DOHH2 (cell line): ENCODE results near the gene FAM81A.

ENCODE experiments used
- H3F3A ChIP-seq: fragments of 200-600 bp; sonication (generic), shearing (Covaris generic); 2 replicates; pipeline ENCODE4 v1.6.0; 2016; ENCODE audit warnings: antibody characterized with exemption, mild to moderate bottlenecking; ENCODE audit not compliant: control insufficient read depth, insufficient read depth
- H3K27ac ChIP-seq: fragments of 200-600 bp; sonication (generic); 2 replicates; pipeline ENCODE4 v1.5.1; 2014; ENCODE audit warnings: low read depth, mild to moderate bottlenecking, low read length, moderate library complexity
- H3K27me3 ChIP-seq: fragments of 200-600 bp; sonication (generic); 2 replicates; pipeline ENCODE4 v1.6.1; 2014; ENCODE audit warnings: mild to moderate bottlenecking, low read length, mixed read lengths; ENCODE audit not compliant: control insufficient read depth
- H3K36me3 ChIP-seq: fragments of 200-600 bp; sonication (generic); 2 replicates; pipeline ENCODE4 v1.6.1; 2014; ENCODE audit warnings: mild to moderate bottlenecking, low read length, moderate library complexity, mixed read lengths; ENCODE audit not compliant: control insufficient read depth
- H3K4me1 ChIP-seq: fragments of 200-600 bp; sonication (generic); 2 replicates; pipeline ENCODE4 v1.6.1; 2014; ENCODE audit warnings: mild to moderate bottlenecking, low read length, mixed read lengths; ENCODE audit not compliant: control insufficient read depth
- H3K4me2 ChIP-seq: fragments of 200-600 bp; sonication (generic); 2 replicates; pipeline ENCODE4 v1.6.0; 2014; ENCODE audit warnings: mild to moderate bottlenecking, low read length, moderate library complexity
- H3K4me3 ChIP-seq: fragments of 200-600 bp; sonication (generic); 2 replicates; pipeline ENCODE4 v1.5.1; 2014; ENCODE audit warnings: mild to moderate bottlenecking, low read length, mixed read lengths
- H3K79me2 ChIP-seq: fragments of 200-600 bp; sonication (generic); 2 replicates; pipeline ENCODE4 v1.6.1; 2014; ENCODE audit warnings: mild to moderate bottlenecking, low read length, mixed read lengths; ENCODE audit not compliant: control insufficient read depth
- H3K9me2 ChIP-seq: fragments of 200-600 bp; sonication (generic); replicated peaks from 2 replicates; pipeline ENCODE4 v1.6.1; 2014; ENCODE audit warnings: mild to moderate bottlenecking, low read length, mixed read lengths; ENCODE audit not compliant: control insufficient read depth
- H3K9me3 ChIP-seq: fragments of 200-600 bp; sonication (generic); 2 replicates; pipeline ENCODE4 v1.6.1; 2014; ENCODE audit warnings: antibody characterized with exemption, low read length, mixed read lengths; ENCODE audit not compliant: control insufficient read depth, insufficient read depth
- H4K20me1 ChIP-seq: fragments of 200-600 bp; sonication (generic); 2 replicates; pipeline ENCODE4 v1.6.0; 2014; ENCODE audit warnings: low read depth, mild to moderate bottlenecking, antibody characterized with exemption, low read length, moderate library complexity; ENCODE audit not compliant: control insufficient read depth, insufficient read depth
- EZH2phosphoT487 ChIP-seq: fragments of 200-600 bp; sonication (generic); IDR thresholded peaks from 2 replicates; pipeline ENCODE4 v1.6.1; 2017; ENCODE audit warnings: borderline replicate concordance, mild to moderate bottlenecking, antibody characterized with exemption, low read length, moderate library complexity, mixed read lengths
- TF ChIP-seq, protein P1 (sequence below): fragments of 200-600 bp; sonication (generic); IDR thresholded peaks from one replicate; pipeline ENCODE4 v1.5.1; 2014; ENCODE audit warnings: antibody characterized with exemption, mild to moderate bottlenecking, low read depth, low read length; ENCODE audit not compliant: poor library complexity, severe bottlenecking

Gene FAM81A

DNA sequence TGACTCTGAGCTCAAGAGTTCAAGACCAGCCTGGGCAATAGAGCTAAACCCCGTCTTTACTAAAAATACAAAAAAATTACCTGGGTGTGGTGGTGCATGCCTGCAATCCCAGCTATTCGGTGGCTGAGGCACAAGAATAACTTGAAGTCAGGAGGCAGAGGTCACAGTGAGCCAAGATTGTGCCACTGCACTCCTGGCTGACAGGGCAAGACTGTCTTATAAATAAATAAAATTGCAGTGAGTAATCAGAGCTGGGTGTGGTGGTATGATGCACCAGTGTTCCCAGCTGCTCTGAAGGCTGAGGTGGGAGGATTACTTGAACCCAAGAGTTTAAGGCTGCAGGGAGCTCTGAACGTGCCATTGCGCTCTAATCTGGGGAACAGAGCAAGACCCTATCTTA, 117.7 kb downstream of the FAM81A start:
- no peak for TF ChIP-seq EZH2phosphoT487
- TF ChIP-seq, protein P1, sequence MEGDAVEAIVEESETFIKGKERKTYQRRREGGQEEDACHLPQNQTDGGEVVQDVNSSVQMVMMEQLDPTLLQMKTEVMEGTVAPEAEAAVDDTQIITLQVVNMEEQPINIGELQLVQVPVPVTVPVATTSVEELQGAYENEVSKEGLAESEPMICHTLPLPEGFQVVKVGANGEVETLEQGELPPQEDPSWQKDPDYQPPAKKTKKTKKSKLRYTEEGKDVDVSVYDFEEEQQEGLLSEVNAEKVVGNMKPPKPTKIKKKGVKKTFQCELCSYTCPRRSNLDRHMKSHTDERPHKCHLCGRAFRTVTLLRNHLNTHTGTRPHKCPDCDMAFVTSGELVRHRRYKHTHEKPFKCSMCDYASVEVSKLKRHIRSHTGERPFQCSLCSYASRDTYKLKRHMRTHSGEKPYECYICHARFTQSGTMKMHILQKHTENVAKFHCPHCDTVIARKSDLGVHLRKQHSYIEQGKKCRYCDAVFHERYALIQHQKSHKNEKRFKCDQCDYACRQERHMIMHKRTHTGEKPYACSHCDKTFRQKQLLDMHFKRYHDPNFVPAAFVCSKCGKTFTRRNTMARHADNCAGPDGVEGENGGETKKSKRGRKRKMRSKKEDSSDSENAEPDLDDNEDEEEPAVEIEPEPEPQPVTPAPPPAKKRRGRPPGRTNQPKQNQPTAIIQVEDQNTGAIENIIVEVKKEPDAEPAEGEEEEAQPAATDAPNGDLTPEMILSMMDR: no peak
- H3K4me3 ChIP-seq: no peak overlapping the region
- no peaks in the 10 kb centered on the region for H3F3A ChIP-seq
- no peak overlapping the region for H3K4me2 ChIP-seq
- peaks cover 13% of the 10 kb centered on the region for H3K4me1 ChIP-seq
- H3K36me3 ChIP-seq: no peaks in the 10 kb centered on the region
- H3K27ac ChIP-seq: no peak overlapping the region
- no peaks in the 10 kb centered on the region for H3K9me3 ChIP-seq
- no peaks in the 10 kb centered on the region for H4K20me1 ChIP-seq
- H3K27me3 ChIP-seq: no peaks in the 10 kb centered on the region
- H3K79me2 ChIP-seq: no peaks in the 10 kb centered on the region
- no peaks in the 10 kb centered on the region for H3K9me2 ChIP-seq

DNA sequence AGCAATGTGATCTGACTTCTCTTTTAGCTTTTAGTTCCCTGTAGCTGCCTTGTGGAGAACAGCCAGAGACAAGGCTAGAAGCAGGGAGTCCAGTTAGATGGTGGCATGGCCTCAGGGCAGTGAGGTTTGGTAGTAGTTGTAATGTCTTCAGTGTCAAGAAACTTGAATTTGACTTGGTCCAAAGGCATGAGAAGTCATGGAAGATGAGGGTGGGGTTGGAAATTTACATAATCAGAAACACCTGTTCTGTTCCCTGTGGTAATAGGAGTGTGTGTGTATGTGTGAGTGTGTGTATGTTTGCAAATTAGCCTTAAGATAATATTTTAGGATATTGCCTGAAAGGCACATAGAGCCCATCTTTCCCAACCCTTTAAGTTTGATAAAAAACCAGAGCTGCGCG, 118.4 kb downstream of the FAM81A start:
- H3K27me3 ChIP-seq: no peaks in the 10 kb centered on the region
- H3K4me3 ChIP-seq: no peak overlapping the region
- no peak overlapping the region for H3K4me2 ChIP-seq
- no peak overlapping the region for H3K27ac ChIP-seq
- H3K9me2 ChIP-seq: no peaks in the 10 kb centered on the region
- no peaks in the 10 kb centered on the region for H3F3A ChIP-seq
- TF ChIP-seq EZH2phosphoT487: no peak
- TF ChIP-seq, protein P1: no peak
- no peaks in the 10 kb centered on the region for H4K20me1 ChIP-seq
- no peaks in the 10 kb centered on the region for H3K79me2 ChIP-seq
- no peaks in the 10 kb centered on the region for H3K9me3 ChIP-seq
- no peaks in the 10 kb centered on the region for H3K36me3 ChIP-seq
- peaks cover 13% of the 10 kb centered on the region for H3K4me1 ChIP-seq

- Histone ChIP-seq H3K4me3 (no peak overlapping the region), H4K20me1 (no peaks in the 10 kb centered on the region), H3K27ac (no peak overlapping the region), H3K4me1 (peaks cover 13% of the 10 kb centered on the region), H3K9me2 (no peaks in the 10 kb centered on the region), H3K9me3 (no peaks in the 10 kb centered on the region), H3K4me2 (no peak overlapping the region), H3K79me2 (no peaks in the 10 kb centered on the region), H3F3A (no peaks in the 10 kb centered on the region), H3K36me3 (no peaks in the 10 kb centered on the region), H3K27me3 (no peaks in the 10 kb centered on the region)
- TF ChIP-seq, protein P1: no peak
- no peak for TF ChIP-seq EZH2phosphoT487
These were observed 119.6 kb downstream of the FAM81A start for GRCh38 chr15:59557581-59557980.

GRCh38 chr15:59558851-59559250, 120.9 kb downstream of the FAM81A start:
- TF ChIP-seq, protein P1: no peak
- no peak for TF ChIP-seq EZH2phosphoT487
- H3K4me1 ChIP-seq: peaks cover 13% of the 10 kb centered on the region

More at GRCh38 chr15:59558851-59559250, 120.9 kb downstream of the FAM81A start:
- no peaks in the 10 kb centered on the region for H3K36me3 ChIP-seq
- H3F3A ChIP-seq: no peaks in the 10 kb centered on the region
- H3K27me3 ChIP-seq: peaks cover 2% of the 10 kb centered on the region; the same call in 1 of the 2 replicates
- H3K4me2 ChIP-seq: no peak overlapping the region
- no peak overlapping the region for H3K27ac ChIP-seq
- no peaks in the 10 kb centered on the region for H4K20me1 ChIP-seq
- no peaks in the 10 kb centered on the region for H3K79me2 ChIP-seq
- no peak overlapping the region for H3K4me3 ChIP-seq
- no peaks in the 10 kb centered on the region for H3K9me3 ChIP-seq
- no peaks in the 10 kb centered on the region for H3K9me2 ChIP-seq
